ENCODE results near the gene TMEM60.

The TMEM60 gene

GRCh38 chr7:77823787-77824186 is 25.6 kb upstream of the TMEM60 start:
- no peak overlapping the region for H3K27ac ChIP-seq (ENCODE audit: low read length, poor library complexity, severe bottlenecking)
- no peak overlapping the region for H2BK12ac ChIP-seq (ENCODE audit: low read length in 2 of 2)
- H2BK5ac ChIP-seq (ENCODE audit: low read depth, low read length, poor library complexity, severe bottlenecking), result no peak overlapping the region
- no peak for DNase-seq
- WGBS, result 89% methylated on average over 1 of the region's 2 CpGs
- H3K18ac ChIP-seq (ENCODE audit: low read depth in 1 of 2, low read length in 2 of 2), result no peak overlapping the region
- H3K4me1 ChIP-seq (ENCODE audit: control insufficient read depth, insufficient read depth, low read depth, low read length), result no peaks in the 10 kb centered on the region
- no peak overlapping the region for H3K4me2 ChIP-seq (ENCODE audit: low read length, poor library complexity, severe bottlenecking)
- H2AFZ ChIP-seq (ENCODE audit: low read depth, low read length), result no peak overlapping the region
- no peak overlapping the region for H2BK120ac ChIP-seq (ENCODE audit: low read depth, low read length)
- peaks cover 36% of the 10 kb centered on the region for H3K79me1 ChIP-seq (replicated peaks; ENCODE audit: low read length, poor library complexity, severe bottlenecking)
- H3K9ac ChIP-seq (ENCODE audit: low read length), result no peak overlapping the region
- H3K9me3 ChIP-seq (ENCODE audit: control insufficient read depth, low read length), result peaks cover 63% of the 10 kb centered on the region
- no peaks in the 10 kb centered on the region for H3K27me3 ChIP-seq (ENCODE audit: control insufficient read depth in 1 of 2, insufficient read depth in 1 of 2, low read length in 2 of 2)
- H4K8ac ChIP-seq (ENCODE audit: low read length), result no peak overlapping the region
- no peak overlapping the region for H3K23ac ChIP-seq (ENCODE audit: low read length in 2 of 2)
- no peak overlapping the region for H3K4ac ChIP-seq (ENCODE audit: low read depth in 1 of 2, low read length in 2 of 2)
- no peak overlapping the region for H2AK5ac ChIP-seq (ENCODE audit: low read length, severe bottlenecking)
- H2BK15ac ChIP-seq (ENCODE audit: low read depth, poor library complexity, severe bottlenecking), result no peak overlapping the region
- no peak overlapping the region for H3K4me3 ChIP-seq (ENCODE audit: insufficient read depth in 1 of 2, low read depth in 1 of 2, low read length in 2 of 2)
- H3K36me3 ChIP-seq (ENCODE audit: control insufficient read depth in 1 of 2, insufficient read depth in 2 of 2, low read depth in 1 of 2, low read length in 2 of 2), result peaks cover 5 to 18% of the 10 kb centered on the region in 2 experiments
- H4K91ac ChIP-seq (ENCODE audit: low read length), result no peak overlapping the region
- no peak overlapping the region for H3K14ac ChIP-seq (ENCODE audit: low read length in 2 of 2)

- no peak for DNase-seq
- Histone ChIP-seq H2AFZ (ENCODE audit: low read depth, low read length) (no peak overlapping the region), H4K91ac (ENCODE audit: low read length) (no peak overlapping the region), H3K14ac (ENCODE audit: low read length in 2 of 2) (no peak overlapping the region), H2BK12ac (ENCODE audit: low read length in 2 of 2) (no peak overlapping the region), H3K79me1 (replicated peaks; ENCODE audit: low read length, poor library complexity, severe bottlenecking) (peaks cover 33% of the 10 kb centered on the region), H3K9me3 (ENCODE audit: control insufficient read depth, low read length) (peaks cover 70% of the 10 kb centered on the region), H3K18ac (ENCODE audit: low read depth in 1 of 2, low read length in 2 of 2) (no peak overlapping the region), H3K4me3 (ENCODE audit: insufficient read depth in 1 of 2, low read depth in 1 of 2, low read length in 2 of 2) (peak overlapping the region in 1 of 2 experiments; percentile 43), H3K36me3 (ENCODE audit: control insufficient read depth in 1 of 2, insufficient read depth in 2 of 2, low read depth in 1 of 2, low read length in 2 of 2) (peaks cover 9 to 18% of the 10 kb centered on the region in 2 experiments), H2BK120ac (ENCODE audit: low read depth, low read length) (no peak overlapping the region), H2BK15ac (ENCODE audit: low read depth, poor library complexity, severe bottlenecking) (no peak overlapping the region), H2BK5ac (ENCODE audit: low read depth, low read length, poor library complexity, severe bottlenecking) (no peak overlapping the region), H3K4me1 (ENCODE audit: control insufficient read depth, insufficient read depth, low read depth, low read length) (no peaks in the 10 kb centered on the region), H2AK5ac (ENCODE audit: low read length, severe bottlenecking) (no peak overlapping the region), H3K9ac (ENCODE audit: low read length) (no peak overlapping the region), H3K4ac (ENCODE audit: low read depth in 1 of 2, low read length in 2 of 2) (no peak overlapping the region), H3K23ac (ENCODE audit: low read length in 2 of 2) (no peak overlapping the region), H4K8ac (ENCODE audit: low read length) (no peak overlapping the region), H3K4me2 (ENCODE audit: low read length, poor library complexity, severe bottlenecking) (no peak overlapping the region), H3K27me3 (ENCODE audit: control insufficient read depth in 1 of 2, insufficient read depth in 1 of 2, low read length in 2 of 2) (no peaks in the 10 kb centered on the region), H3K27ac (ENCODE audit: low read length, poor library complexity, severe bottlenecking) (no peak overlapping the region)
- 83% methylated on average over 1 of the region's 1 CpG for WGBS
Observed at GRCh38 chr7:77822269-77822668, 24.0 kb upstream of the TMEM60 start.

GRCh38 chr7:77820967-77821366 is 22.7 kb upstream of the TMEM60 start:
- Histone ChIP-seq H3K23ac (ENCODE audit: low read length in 2 of 2) (no peak overlapping the region), H3K14ac (ENCODE audit: low read length in 2 of 2) (no peak overlapping the region), H4K8ac (ENCODE audit: low read length) (no peak overlapping the region), H2AFZ (ENCODE audit: low read depth, low read length) (no peak overlapping the region), H2BK12ac (ENCODE audit: low read length in 2 of 2) (no peak overlapping the region), H3K27ac (ENCODE audit: low read length, poor library complexity, severe bottlenecking) (no peak overlapping the region), H3K4me2 (ENCODE audit: low read length, poor library complexity, severe bottlenecking) (no peak overlapping the region), H3K4ac (ENCODE audit: low read depth in 1 of 2, low read length in 2 of 2) (no peak overlapping the region), H3K79me1 (replicated peaks; ENCODE audit: low read length, poor library complexity, severe bottlenecking) (peaks cover 31% of the 10 kb centered on the region), H3K4me3 (ENCODE audit: insufficient read depth in 1 of 2, low read depth in 1 of 2, low read length in 2 of 2) (peak overlapping the region in 1 of 2 experiments; percentile 41), H3K36me3 (ENCODE audit: control insufficient read depth in 1 of 2, insufficient read depth in 2 of 2, low read depth in 1 of 2, low read length in 2 of 2) (peaks cover 16 to 18% of the 10 kb centered on the region in 2 experiments), H3K9me3 (ENCODE audit: control insufficient read depth, low read length) (peaks cover 75% of the 10 kb centered on the region), H3K27me3 (ENCODE audit: control insufficient read depth in 1 of 2, insufficient read depth in 1 of 2, low read length in 2 of 2) (no peaks in the 10 kb centered on the region), H2BK15ac (ENCODE audit: low read depth, poor library complexity, severe bottlenecking) (no peak overlapping the region), H3K18ac (ENCODE audit: low read depth in 1 of 2, low read length in 2 of 2) (no peak overlapping the region), H2AK5ac (ENCODE audit: low read length, severe bottlenecking) (no peak overlapping the region), H2BK120ac (ENCODE audit: low read depth, low read length) (no peak overlapping the region), H4K91ac (ENCODE audit: low read length) (no peak overlapping the region), H2BK5ac (ENCODE audit: low read depth, low read length, poor library complexity, severe bottlenecking) (no peak overlapping the region), H3K9ac (ENCODE audit: low read length) (no peak overlapping the region), H3K4me1 (ENCODE audit: control insufficient read depth, insufficient read depth, low read depth, low read length) (no peaks in the 10 kb centered on the region)
- DNase-seq, result no peak
- WGBS, result no CpG with 5 or more reads among the region's 2 CpGs

GRCh38 chr7:77819021-77819420 is 20.8 kb upstream of the TMEM60 start:
- no peak overlapping the region for H3K4me2 ChIP-seq (ENCODE audit: low read length, poor library complexity, severe bottlenecking)
- H3K18ac ChIP-seq (ENCODE audit: low read depth in 1 of 2, low read length in 2 of 2), result no peak overlapping the region
- peaks cover 27% of the 10 kb centered on the region for H3K79me1 ChIP-seq (replicated peaks; ENCODE audit: low read length, poor library complexity, severe bottlenecking)
- no peaks in the 10 kb centered on the region for H3K27me3 ChIP-seq (ENCODE audit: control insufficient read depth in 1 of 2, insufficient read depth in 1 of 2, low read length in 2 of 2)
- no peak overlapping the region for H2AFZ ChIP-seq (ENCODE audit: low read depth, low read length)
- no peak overlapping the region for H3K27ac ChIP-seq (ENCODE audit: low read length, poor library complexity, severe bottlenecking)
- H4K8ac ChIP-seq (ENCODE audit: low read length), result no peak overlapping the region
- no peak overlapping the region for H4K91ac ChIP-seq (ENCODE audit: low read length)
- no peaks in the 10 kb centered on the region for H3K4me1 ChIP-seq (ENCODE audit: control insufficient read depth, insufficient read depth, low read depth, low read length)
- peaks cover 16 to 18% of the 10 kb centered on the region in 2 experiments for H3K36me3 ChIP-seq (ENCODE audit: control insufficient read depth in 1 of 2, insufficient read depth in 2 of 2, low read depth in 1 of 2, low read length in 2 of 2)
- H3K23ac ChIP-seq (ENCODE audit: low read length in 2 of 2), result no peak overlapping the region
- H3K4ac ChIP-seq (ENCODE audit: low read depth in 1 of 2, low read length in 2 of 2), result no peak overlapping the region
- H2BK12ac ChIP-seq (ENCODE audit: low read length in 2 of 2), result no peak overlapping the region
- no peak overlapping the region for H2BK120ac ChIP-seq (ENCODE audit: low read depth, low read length)
- H3K9me3 ChIP-seq (ENCODE audit: control insufficient read depth, low read length), result peaks cover 65% of the 10 kb centered on the region
- no peak overlapping the region for H3K14ac ChIP-seq (ENCODE audit: low read length in 2 of 2)
- H2BK5ac ChIP-seq (ENCODE audit: low read depth, low read length, poor library complexity, severe bottlenecking), result no peak overlapping the region
- no peak overlapping the region for H3K4me3 ChIP-seq (ENCODE audit: insufficient read depth in 1 of 2, low read depth in 1 of 2, low read length in 2 of 2)
- no peak overlapping the region for H3K9ac ChIP-seq (ENCODE audit: low read length)
- no peak for DNase-seq
- no peak overlapping the region for H2AK5ac ChIP-seq (ENCODE audit: low read length, severe bottlenecking)
- no peak overlapping the region for H2BK15ac ChIP-seq (ENCODE audit: low read depth, poor library complexity, severe bottlenecking)
